ENCODE results near the gene UBR4.

DNA sequence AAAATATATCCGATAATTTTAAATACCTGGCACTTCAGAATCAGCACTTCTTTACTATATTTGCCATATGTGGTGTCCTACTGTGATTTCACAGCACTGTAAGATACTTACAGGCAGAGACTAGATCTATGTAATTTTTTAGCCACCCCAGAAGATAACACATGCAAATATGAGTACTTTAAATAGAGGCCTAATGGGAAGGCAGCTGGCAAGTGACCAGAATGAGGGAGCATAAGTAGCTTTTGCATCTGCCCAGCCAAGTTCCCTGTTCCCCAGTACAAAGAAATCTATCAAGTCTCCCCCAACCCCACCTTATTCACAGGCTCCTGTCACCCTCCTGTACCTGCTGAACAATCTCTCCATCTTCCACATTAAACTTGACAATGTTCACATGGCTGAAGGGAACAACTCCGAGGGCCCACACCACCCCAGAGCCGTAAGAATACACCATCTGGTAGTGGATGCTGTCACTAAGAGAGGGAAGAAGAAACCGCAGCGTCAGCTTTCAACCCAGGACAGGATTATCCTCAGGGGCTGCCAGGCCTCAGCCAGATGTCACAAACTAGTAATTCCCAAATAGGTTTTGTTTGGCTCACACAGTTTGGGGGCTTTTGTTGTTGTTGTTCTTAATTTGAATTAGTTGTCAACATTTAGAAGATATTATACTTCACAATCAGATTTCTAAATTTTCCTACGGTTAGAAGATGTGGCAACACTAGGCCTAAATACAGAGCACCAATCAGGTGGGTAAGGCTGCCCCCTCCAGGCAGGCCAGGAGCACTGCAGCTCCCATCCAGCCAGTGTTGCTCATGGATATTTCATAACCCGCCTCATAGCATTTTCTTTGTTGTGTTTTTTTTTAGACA lies 30.8 kb upstream of the UBR4 start:
- TF ChIP-seq POLR2AphosphoS5 (IDR thresholded peaks at IDR 0.05) (no peak), EP300 (IDR thresholded peaks at IDR 0.05; ENCODE audit: low read depth) (no peak)
- TF ChIP-seq, protein P1, sequence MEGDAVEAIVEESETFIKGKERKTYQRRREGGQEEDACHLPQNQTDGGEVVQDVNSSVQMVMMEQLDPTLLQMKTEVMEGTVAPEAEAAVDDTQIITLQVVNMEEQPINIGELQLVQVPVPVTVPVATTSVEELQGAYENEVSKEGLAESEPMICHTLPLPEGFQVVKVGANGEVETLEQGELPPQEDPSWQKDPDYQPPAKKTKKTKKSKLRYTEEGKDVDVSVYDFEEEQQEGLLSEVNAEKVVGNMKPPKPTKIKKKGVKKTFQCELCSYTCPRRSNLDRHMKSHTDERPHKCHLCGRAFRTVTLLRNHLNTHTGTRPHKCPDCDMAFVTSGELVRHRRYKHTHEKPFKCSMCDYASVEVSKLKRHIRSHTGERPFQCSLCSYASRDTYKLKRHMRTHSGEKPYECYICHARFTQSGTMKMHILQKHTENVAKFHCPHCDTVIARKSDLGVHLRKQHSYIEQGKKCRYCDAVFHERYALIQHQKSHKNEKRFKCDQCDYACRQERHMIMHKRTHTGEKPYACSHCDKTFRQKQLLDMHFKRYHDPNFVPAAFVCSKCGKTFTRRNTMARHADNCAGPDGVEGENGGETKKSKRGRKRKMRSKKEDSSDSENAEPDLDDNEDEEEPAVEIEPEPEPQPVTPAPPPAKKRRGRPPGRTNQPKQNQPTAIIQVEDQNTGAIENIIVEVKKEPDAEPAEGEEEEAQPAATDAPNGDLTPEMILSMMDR (IDR thresholded peaks at IDR 0.05): peak; percentile 90 to 98 (median 96)

Measured in transverse colon (tissue), 4 donors.